LNCaP clone FGC (cell line): ENCODE measurements around the gene FCHO1.

Experiments
- DNase-seq: peaks from one replicate; pipeline ENCODE4 v3.0.0-alpha.2; 2011; ENCODE audit warnings: low read depth
- H3K4me3 ChIP-seq: 2 replicates; pipeline ENCODE4 v1.5.1; 2011; ENCODE audit warnings: mild to moderate bottlenecking, low read depth, low read length, control low read depth
- TF ChIP-seq, protein P1 (sequence below): IDR thresholded peaks from 2 replicates; pipeline ENCODE4 v1.5.1; 2012; ENCODE audit warnings: mild to moderate bottlenecking; ENCODE audit not compliant: control insufficient read depth, insufficient read depth; ENCODE audit errors: extremely low read depth

FCHO1 gene

DNA sequence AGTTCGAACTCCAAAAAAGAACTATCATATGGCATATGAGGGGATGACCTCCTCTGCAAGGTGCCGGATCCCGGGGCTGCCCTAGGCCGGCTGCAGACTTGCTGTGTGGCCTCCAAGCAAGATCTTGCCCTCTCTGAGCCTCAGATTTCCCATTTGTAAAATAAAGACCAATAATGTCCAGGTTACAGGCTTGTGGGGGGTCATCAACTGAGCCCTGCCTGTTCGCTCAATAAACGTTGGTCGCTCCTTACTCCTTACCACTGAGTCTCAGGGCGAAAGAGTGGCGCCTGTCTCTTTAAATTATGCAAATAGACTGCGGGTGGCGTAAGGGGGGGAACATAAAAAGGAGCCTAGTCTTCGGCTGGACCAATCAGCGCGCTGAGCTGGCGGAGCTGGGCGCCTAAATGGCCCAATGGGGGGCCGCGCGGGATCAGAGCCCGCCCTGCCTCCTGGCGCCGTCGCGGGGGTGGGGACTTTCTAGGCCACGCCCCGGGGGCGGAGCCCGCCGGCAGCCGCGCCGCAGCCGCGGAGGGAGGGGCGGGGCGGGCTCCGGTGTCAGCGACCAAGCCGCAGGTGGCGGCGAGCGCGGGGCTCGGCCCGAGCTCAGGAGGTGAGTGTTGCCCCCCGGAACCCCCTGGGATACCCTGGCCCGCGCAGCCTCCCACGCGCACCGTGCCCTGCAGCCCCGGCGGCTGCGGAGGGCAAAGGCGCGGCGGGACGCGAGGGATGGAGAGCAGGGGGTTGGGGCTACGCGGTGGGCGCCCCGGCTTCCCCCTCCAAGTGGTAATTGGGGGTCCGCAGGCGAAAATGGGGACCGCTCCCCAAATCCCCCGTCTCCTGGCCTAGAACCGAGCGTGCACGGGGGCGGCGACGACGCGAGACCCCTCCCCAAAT is 3.8 kb upstream of the FCHO1 start:
- DNase-seq = peak; percentile 79
- TF ChIP-seq, protein P1, sequence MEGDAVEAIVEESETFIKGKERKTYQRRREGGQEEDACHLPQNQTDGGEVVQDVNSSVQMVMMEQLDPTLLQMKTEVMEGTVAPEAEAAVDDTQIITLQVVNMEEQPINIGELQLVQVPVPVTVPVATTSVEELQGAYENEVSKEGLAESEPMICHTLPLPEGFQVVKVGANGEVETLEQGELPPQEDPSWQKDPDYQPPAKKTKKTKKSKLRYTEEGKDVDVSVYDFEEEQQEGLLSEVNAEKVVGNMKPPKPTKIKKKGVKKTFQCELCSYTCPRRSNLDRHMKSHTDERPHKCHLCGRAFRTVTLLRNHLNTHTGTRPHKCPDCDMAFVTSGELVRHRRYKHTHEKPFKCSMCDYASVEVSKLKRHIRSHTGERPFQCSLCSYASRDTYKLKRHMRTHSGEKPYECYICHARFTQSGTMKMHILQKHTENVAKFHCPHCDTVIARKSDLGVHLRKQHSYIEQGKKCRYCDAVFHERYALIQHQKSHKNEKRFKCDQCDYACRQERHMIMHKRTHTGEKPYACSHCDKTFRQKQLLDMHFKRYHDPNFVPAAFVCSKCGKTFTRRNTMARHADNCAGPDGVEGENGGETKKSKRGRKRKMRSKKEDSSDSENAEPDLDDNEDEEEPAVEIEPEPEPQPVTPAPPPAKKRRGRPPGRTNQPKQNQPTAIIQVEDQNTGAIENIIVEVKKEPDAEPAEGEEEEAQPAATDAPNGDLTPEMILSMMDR = no peak
- H3K4me3 ChIP-seq = peak overlapping the region; percentile 37

- H3K4me3 ChIP-seq = no peak overlapping the region
- no peak for DNase-seq
- TF ChIP-seq, protein P1 = no peak
Observed at GRCh38 chr19:17748884-17749638, 2.2 kb upstream of the FCHO1 start.

GRCh38 chr19:17749912-17750317 is 1.4 kb upstream of the FCHO1 start:
- H3K4me3 ChIP-seq = no peak overlapping the region
- no peak for DNase-seq
- TF ChIP-seq, protein P1 = no peak

- TF ChIP-seq, protein P1 = no peak
- no peak for DNase-seq
- H3K4me3 ChIP-seq = no peak overlapping the region
Observed at GRCh38 chr19:17751912-17752273, 616 bp downstream of the FCHO1 start.

DNA sequence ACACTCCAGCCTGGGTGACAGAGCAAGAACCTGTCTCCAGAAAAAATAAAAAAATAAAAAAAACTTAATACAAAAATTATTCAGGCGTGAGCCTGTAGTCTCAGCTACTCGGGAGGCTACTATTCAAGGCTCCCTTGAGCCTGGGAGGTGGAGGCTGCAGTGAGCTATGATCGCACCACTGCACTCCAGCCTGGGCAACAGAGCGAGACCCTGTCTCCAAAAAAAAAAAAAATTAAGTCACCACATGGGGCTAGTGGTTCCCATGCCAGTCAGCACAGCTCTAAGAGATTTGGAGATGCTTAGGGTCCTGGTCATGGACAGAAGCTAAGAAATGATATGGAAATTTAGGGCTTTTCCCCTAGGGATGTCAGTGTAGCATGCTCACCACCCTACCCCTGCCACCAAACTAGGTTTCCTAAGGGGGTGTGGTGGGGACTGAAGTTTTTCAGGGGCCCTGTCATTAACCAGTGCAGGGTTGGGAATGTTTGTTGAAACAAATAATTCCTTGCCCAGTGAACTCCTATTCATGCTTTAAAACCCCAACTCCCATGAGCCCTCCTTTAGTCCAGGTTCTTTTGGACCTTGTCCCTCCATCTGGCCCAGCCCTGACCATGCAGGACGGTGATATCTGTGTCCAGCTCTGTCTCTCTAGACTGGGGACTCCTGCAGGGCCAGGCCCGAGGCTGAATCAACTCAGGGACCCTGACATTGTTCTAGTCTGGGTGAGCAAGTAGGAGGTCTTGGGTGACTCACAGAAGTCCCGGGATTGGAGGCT is 1.8 kb downstream of the FCHO1 start:
- no peak for DNase-seq
- H3K4me3 ChIP-seq = no peak overlapping the region
- TF ChIP-seq, protein P1 = no peak

- H3K4me3 ChIP-seq = no peak overlapping the region
- TF ChIP-seq, protein P1 = no peak
- DNase-seq = no peak
Observed at GRCh38 chr19:17753976-17754375, 2.7 kb downstream of the FCHO1 start.
